Measurements from ENCODE around the gene ARIH2.
A peak's percentile ranks its signal among the peaks of the same experiment; 100 is the strongest.

The ARIH2 gene

GRCh38 chr3:48918388-48919214, at the start of gene ARIH2:
Gene ARIH2, plus strand, starts transcription at chr3:48918842. Its CDS starts 8,717 bp downstream, at chr3:48927559.
- Mint-ChIP-seq H3K4me3 (peak within 1 kb of the TSS; percentile 95), H3K4me1 (ENCODE audit: low read depth) (peaks cover 21% of the 10 kb centered on the region), H3K9me3 (no peaks in the 10 kb centered on the region), H3K27me3 (no peaks in the 10 kb centered on the region), H3K27ac (peak within 1 kb of the TSS; percentile 97), H3K36me3 (ENCODE audit: low read depth) (peaks cover 39% of the 10 kb centered on the region)
- intact Hi-C loops (cut with micrococcal nuclease): loop anchor here (2.0 to 5.0 kb wide), 3 partner anchors 20 to 174 kb away; partner anchors contain the start of genes PRKAR2A, QRICH1 and SLC25A20

GRCh38 chr3:48877671-48878070, 41.0 kb upstream of the ARIH2 start:
- peaks cover 23% of the 10 kb centered on the region for H3K4me1 Mint-ChIP-seq (ENCODE audit: low read depth)
- no peaks in the 10 kb centered on the region for H3K27me3 Mint-ChIP-seq
- H3K9me3 Mint-ChIP-seq: no peaks in the 10 kb centered on the region
- peak overlapping the region; percentile 50 for H3K27ac Mint-ChIP-seq
- intact Hi-C loops (cut with micrococcal nuclease): no loop called here
- peaks cover 40% of the 10 kb centered on the region for H3K36me3 Mint-ChIP-seq (ENCODE audit: low read depth)
- H3K4me3 Mint-ChIP-seq: no peak overlapping the region

DNA sequence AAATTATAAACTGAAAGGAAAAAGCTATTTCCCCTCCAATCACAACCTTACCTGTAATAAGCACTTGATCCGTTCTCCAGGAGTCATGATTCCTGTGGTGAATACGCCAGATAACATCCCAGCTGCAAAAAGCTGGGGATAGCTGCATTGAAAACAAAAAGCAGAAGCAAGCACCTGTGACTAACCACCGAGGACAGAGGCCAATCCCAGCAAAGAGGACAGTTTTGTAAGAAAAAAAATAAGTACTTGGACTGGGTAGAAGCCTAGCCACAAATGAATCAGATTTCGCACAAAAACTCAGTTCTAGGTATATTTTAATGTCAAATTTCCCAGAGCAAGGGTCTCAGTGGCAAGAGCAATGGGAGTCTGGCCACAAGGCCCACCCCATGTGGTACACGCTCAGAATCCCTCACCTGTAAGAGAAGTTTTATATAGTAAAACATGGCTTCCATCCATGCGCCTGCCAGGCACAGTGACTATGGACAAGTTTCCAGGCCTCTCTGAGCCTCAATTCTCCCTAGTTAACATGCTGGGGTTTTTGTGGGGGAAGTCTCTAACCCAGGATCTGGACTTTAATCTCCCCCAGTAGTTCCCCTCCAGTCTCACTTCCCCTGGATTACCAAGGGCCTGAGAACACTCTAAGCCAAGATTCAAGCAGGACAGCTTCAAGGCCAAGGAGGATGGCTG, 39.2 kb upstream of the ARIH2 start:
- Mint-ChIP-seq H3K27me3 (no peaks in the 10 kb centered on the region), H3K27ac (peak overlapping the region; percentile 60), H3K9me3 (no peaks in the 10 kb centered on the region), H3K4me1 (ENCODE audit: low read depth) (peaks cover 23% of the 10 kb centered on the region), H3K36me3 (ENCODE audit: low read depth) (peaks cover 46% of the 10 kb centered on the region), H3K4me3 (no peak overlapping the region)
- intact Hi-C loops (cut with micrococcal nuclease): no loop called here

GRCh38 chr3:48879994-48880377, 38.7 kb upstream of the ARIH2 start:
- peak overlapping the region; percentile 60 for H3K27ac Mint-ChIP-seq
- H3K4me3 Mint-ChIP-seq: no peak overlapping the region
- no peaks in the 10 kb centered on the region for H3K9me3 Mint-ChIP-seq
- H3K36me3 Mint-ChIP-seq (ENCODE audit: low read depth): peaks cover 51% of the 10 kb centered on the region
- H3K4me1 Mint-ChIP-seq (ENCODE audit: low read depth): peaks cover 23% of the 10 kb centered on the region
- H3K27me3 Mint-ChIP-seq: no peaks in the 10 kb centered on the region
- intact Hi-C loops (cut with micrococcal nuclease): no loop called here

GRCh38 chr3:48881006-48881405, 37.6 kb upstream of the ARIH2 start:
- peaks cover 23% of the 10 kb centered on the region for H3K4me1 Mint-ChIP-seq (ENCODE audit: low read depth)

GRCh38 chr3:48881652-48882114, 37.0 kb upstream of the ARIH2 start:
- H3K27ac Mint-ChIP-seq: no peak overlapping the region
- intact Hi-C loops (cut with micrococcal nuclease): no loop called here
- no peaks in the 10 kb centered on the region for H3K9me3 Mint-ChIP-seq
- peaks cover 62% of the 10 kb centered on the region for H3K36me3 Mint-ChIP-seq (ENCODE audit: low read depth)
- no peak overlapping the region for H3K4me3 Mint-ChIP-seq
- H3K27me3 Mint-ChIP-seq: no peaks in the 10 kb centered on the region
- peaks cover 23% of the 10 kb centered on the region for H3K4me1 Mint-ChIP-seq (ENCODE audit: low read depth)

More at GRCh38 chr3:48881006-48881405, 37.6 kb upstream of the ARIH2 start:
- Mint-ChIP-seq H3K4me3 (no peak overlapping the region), H3K9me3 (no peaks in the 10 kb centered on the region), H3K27ac (no peak overlapping the region), H3K27me3 (no peaks in the 10 kb centered on the region), H3K36me3 (ENCODE audit: low read depth) (peaks cover 61% of the 10 kb centered on the region)
- intact Hi-C loops (cut with micrococcal nuclease): no loop called here

DNA sequence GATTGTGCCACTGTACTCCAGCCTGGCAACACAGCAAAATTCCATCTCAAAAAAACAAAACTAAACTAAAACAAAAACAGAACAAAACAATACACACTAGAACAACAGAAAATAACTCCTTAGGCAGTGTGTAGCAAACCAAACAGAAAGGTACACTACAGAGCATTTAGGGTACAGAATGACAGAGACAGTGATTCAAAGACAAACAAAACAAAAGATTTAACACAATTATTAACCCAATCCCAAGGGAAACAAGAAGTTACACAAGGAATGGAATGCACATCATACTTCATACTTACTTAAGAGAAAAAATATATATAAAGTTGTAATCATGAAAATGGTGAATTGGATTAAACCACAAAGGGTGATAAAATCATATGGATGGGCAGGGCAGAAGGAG, 32.9 kb upstream of the ARIH2 start:
- Mint-ChIP-seq H3K9me3 (no peaks in the 10 kb centered on the region), H3K4me3 (no peak overlapping the region), H3K27me3 (no peaks in the 10 kb centered on the region), H3K36me3 (ENCODE audit: low read depth) (peaks cover 63% of the 10 kb centered on the region), H3K4me1 (ENCODE audit: low read depth) (peaks cover 8% of the 10 kb centered on the region), H3K27ac (no peak overlapping the region)
- intact Hi-C loops (cut with micrococcal nuclease): no loop called here

DNA sequence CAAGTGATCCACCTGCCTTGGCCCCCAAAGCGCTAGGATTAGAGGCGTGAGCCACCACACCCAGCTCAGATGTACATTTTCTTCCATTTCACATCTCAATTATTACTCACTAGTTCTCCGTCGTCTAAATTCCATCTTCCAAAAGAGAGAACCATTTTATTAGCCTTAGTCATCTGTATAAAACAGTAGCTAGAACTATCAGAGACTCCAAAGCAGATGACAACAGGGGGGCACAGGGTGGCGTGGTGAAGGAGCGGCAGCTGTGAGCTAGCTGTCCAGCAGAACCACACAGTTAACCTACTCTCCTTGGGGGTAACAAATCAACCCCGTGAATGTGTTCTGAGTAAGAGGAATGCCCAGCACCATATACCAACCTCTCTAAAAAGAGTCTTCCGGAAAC, 27.0 kb upstream of the ARIH2 start:
- intact Hi-C loops (cut with micrococcal nuclease): loop anchor here (10.0 kb wide), 1 partner anchor 47 kb away; the partner anchor contains the start of gene PRKAR2A
- peaks cover 13% of the 10 kb centered on the region for H3K4me1 Mint-ChIP-seq (ENCODE audit: low read depth)
- H3K27me3 Mint-ChIP-seq: no peaks in the 10 kb centered on the region
- H3K36me3 Mint-ChIP-seq (ENCODE audit: low read depth): peaks cover 24% of the 10 kb centered on the region
- no peaks in the 10 kb centered on the region for H3K9me3 Mint-ChIP-seq
- H3K27ac Mint-ChIP-seq: no peak overlapping the region
- H3K4me3 Mint-ChIP-seq: no peak overlapping the region

GRCh38 chr3:48894516-48894915, 24.1 kb upstream of the ARIH2 start:
- no peak overlapping the region for H3K4me3 Mint-ChIP-seq
- intact Hi-C loops (cut with micrococcal nuclease): loop anchor here (10.0 kb wide), 1 partner anchor 50 kb away; the partner anchor contains the start of gene PRKAR2A
- H3K9me3 Mint-ChIP-seq: no peaks in the 10 kb centered on the region
- peak overlapping the region; percentile 43 for H3K27ac Mint-ChIP-seq
- peaks cover 21% of the 10 kb centered on the region for H3K36me3 Mint-ChIP-seq (ENCODE audit: low read depth)
- H3K4me1 Mint-ChIP-seq (ENCODE audit: low read depth): peaks cover 42% of the 10 kb centered on the region
- H3K27me3 Mint-ChIP-seq: no peaks in the 10 kb centered on the region

- peaks cover 6% of the 10 kb centered on the region for H3K36me3 Mint-ChIP-seq (ENCODE audit: low read depth)
- peak overlapping the region; percentile 53 for H3K27ac Mint-ChIP-seq
- no peak overlapping the region for H3K4me3 Mint-ChIP-seq
- peaks cover 34% of the 10 kb centered on the region for H3K4me1 Mint-ChIP-seq (ENCODE audit: low read depth)
- H3K9me3 Mint-ChIP-seq: no peaks in the 10 kb centered on the region
- no peaks in the 10 kb centered on the region for H3K27me3 Mint-ChIP-seq
- intact Hi-C loops (cut with micrococcal nuclease): loop anchor here (10.0 kb wide), 1 partner anchor 52 kb away; the partner anchor contains the start of gene PRKAR2A
Observed at GRCh38 chr3:48896936-48897335, 21.7 kb upstream of the ARIH2 start.

- peak overlapping the region; percentile 96 for H3K4me3 Mint-ChIP-seq
- peaks cover 6% of the 10 kb centered on the region for H3K36me3 Mint-ChIP-seq (ENCODE audit: low read depth)
- intact Hi-C loops (cut with micrococcal nuclease): loop anchor here (2.0 to 10.0 kb wide), 2 partner anchors 21 to 53 kb away; partner anchors contain the start of genes ARIH2 and PRKAR2A
- H3K27me3 Mint-ChIP-seq: no peaks in the 10 kb centered on the region
- peaks cover 34% of the 10 kb centered on the region for H3K4me1 Mint-ChIP-seq (ENCODE audit: low read depth)
- peak overlapping the region; percentile 87 for H3K27ac Mint-ChIP-seq
- no peaks in the 10 kb centered on the region for H3K9me3 Mint-ChIP-seq
Observed at GRCh38 chr3:48897460-48898376, 20.9 kb upstream of the ARIH2 start.

DNA sequence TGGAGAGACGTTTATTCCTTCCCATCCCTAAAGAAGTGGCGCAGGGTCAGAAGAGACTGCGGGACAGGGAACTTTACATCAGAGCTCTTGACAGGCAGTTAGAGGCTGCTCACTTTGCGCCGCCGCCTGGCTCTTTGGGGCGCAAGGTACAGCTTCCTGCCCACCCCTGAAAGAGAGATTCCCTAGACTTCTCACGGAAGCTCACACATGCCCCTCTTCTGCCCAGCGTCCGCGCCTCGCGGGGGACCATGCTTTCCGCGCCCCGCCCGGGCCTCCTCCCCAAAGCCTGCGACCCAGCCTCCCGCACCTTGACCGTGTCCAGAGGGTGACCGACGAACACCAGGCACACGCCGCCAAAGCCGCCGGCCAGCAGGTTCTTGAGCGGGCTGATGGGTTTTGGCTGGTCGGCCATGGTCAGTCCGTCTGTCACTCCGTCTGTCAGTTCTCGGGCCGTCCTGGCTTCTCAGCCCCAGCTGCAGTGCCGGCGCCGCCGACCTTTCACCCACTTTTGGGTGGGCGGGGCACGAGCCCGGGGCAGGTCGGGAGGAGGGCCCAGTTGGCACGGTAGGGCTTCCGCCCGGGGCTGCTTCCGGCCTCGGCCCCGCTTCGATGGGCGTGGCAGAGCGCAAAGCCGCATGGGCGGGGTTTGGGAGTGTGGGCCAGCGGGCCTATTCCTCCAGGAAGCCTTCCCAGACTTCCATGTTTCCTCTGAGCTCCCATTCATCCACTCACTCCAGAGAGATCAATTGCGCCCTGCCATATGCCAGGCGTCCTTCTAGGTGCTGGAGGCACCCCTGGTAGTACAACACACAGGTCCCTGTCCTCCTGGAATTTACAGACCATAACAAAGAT, 20.0 kb upstream of the ARIH2 start, which contains the start of gene SLC25A20:
SLC25A20 (minus strand) TSS at position 500 of the 852 bp plus-strand sequence; CDS start at position 412, 88 bp downstream.
- peak within 1 kb of the TSS; percentile 96 for H3K4me3 Mint-ChIP-seq
- intact Hi-C loops (cut with micrococcal nuclease): loop anchor here (2.0 to 10.0 kb wide), 2 partner anchors 20 to 54 kb away; partner anchors contain the start of genes ARIH2 and PRKAR2A
- peak within 1 kb of the TSS; percentile 87 for H3K27ac Mint-ChIP-seq
- peaks cover 39% of the 10 kb centered on the region for H3K4me1 Mint-ChIP-seq (ENCODE audit: low read depth)
- no peaks in the 10 kb centered on the region for H3K27me3 Mint-ChIP-seq
- peaks cover 6% of the 10 kb centered on the region for H3K36me3 Mint-ChIP-seq (ENCODE audit: low read depth)
- no peaks in the 10 kb centered on the region for H3K9me3 Mint-ChIP-seq
